Measurements from ENCODE around the gene ADAM15.

ADAM15 gene

GRCh38 chr1:155083865-155084721, 33.0 kb downstream of the ADAM15 start:
- no peak for DNase-seq (ENCODE audit: low read depth in 1 of 2, low spot score in 1 of 2)

GRCh38 chr1:155084722-155085503, 33.8 kb downstream of the ADAM15 start:
- peak; percentile 80 to 82 for DNase-seq (ENCODE audit: low read depth in 1 of 2, low spot score in 1 of 2)

- peak in 1 of 2 donors; percentile 50 for DNase-seq (ENCODE audit: low read depth in 1 of 2, low spot score in 1 of 2)
Measured at GRCh38 chr1:155085504-155086127, 34.5 kb downstream of the ADAM15 start.

GRCh38 chr1:155086128-155086741, 35.1 kb downstream of the ADAM15 start:
- peak; percentile 63 to 73 for DNase-seq (ENCODE audit: low read depth in 1 of 2, low spot score in 1 of 2)

- DNase-seq (ENCODE audit: low read depth in 1 of 2, low spot score in 1 of 2), result no peak
Measured at GRCh38 chr1:155086856-155087535, 35.9 kb downstream of the ADAM15 start.

- peak; percentile 63 to 75 for DNase-seq (ENCODE audit: low read depth in 1 of 2, low spot score in 1 of 2)
Measured at GRCh38 chr1:155091071-155092051, 40.2 kb downstream of the ADAM15 start.

- DNase-seq (ENCODE audit: low read depth in 1 of 2, low spot score in 1 of 2), result no peak
Measured at GRCh38 chr1:155092131-155092530, 41.0 kb downstream of the ADAM15 start.

- no peak for DNase-seq (ENCODE audit: low read depth in 1 of 2, low spot score in 1 of 2)
Measured at GRCh38 chr1:155092641-155093040, 41.5 kb downstream of the ADAM15 start.

GRCh38 chr1:155093911-155094621, 43.0 kb downstream of the ADAM15 start:
- no peak for DNase-seq (ENCODE audit: low read depth in 1 of 2, low spot score in 1 of 2)

- DNase-seq (ENCODE audit: low read depth in 1 of 2, low spot score in 1 of 2), result no peak
Measured at GRCh38 chr1:155094622-155094948, 43.5 kb downstream of the ADAM15 start.

- DNase-seq (ENCODE audit: low read depth in 1 of 2, low spot score in 1 of 2), result no peak
Measured at GRCh38 chr1:155099331-155099730, 48.2 kb downstream of the ADAM15 start.

- DNase-seq (ENCODE audit: low read depth in 1 of 2, low spot score in 1 of 2), result no peak
Measured at GRCh38 chr1:155103325-155103724, 52.2 kb downstream of the ADAM15 start.

- DNase-seq (ENCODE audit: low read depth in 1 of 2, low spot score in 1 of 2), result no peak
Measured at GRCh38 chr1:155104605-155105534, 53.8 kb downstream of the ADAM15 start.

GRCh38 chr1:155105604-155106011, 54.5 kb downstream of the ADAM15 start:
- DNase-seq (ENCODE audit: low read depth in 1 of 2, low spot score in 1 of 2), result no peak

GRCh38 chr1:155106862-155107261, 55.7 kb downstream of the ADAM15 start:
- DNase-seq (ENCODE audit: low read depth in 1 of 2, low spot score in 1 of 2), result no peak

- DNase-seq (ENCODE audit: low read depth in 1 of 2, low spot score in 1 of 2), result no peak
Measured at GRCh38 chr1:155107309-155108264, 56.5 kb downstream of the ADAM15 start.

- DNase-seq (ENCODE audit: low read depth in 1 of 2, low spot score in 1 of 2), result no peak
Measured at GRCh38 chr1:155108296-155108695, 57.2 kb downstream of the ADAM15 start.
